H9 (cell line): ENCODE data around the gene GPATCH2. TPM values are rescaled to one million over a fixed set of nuclear protein-coding genes. Genes with fewer than 3 reads are reported as not detected.

Experiments
- DNase-seq: peaks from one replicate; pipeline ENCODE4 v3.0.0-alpha.2; 2017
- H2AFZ ChIP-seq: one replicate; pipeline ENCODE4 v1.6.1; 2013; ENCODE audit warnings: mild to moderate bottlenecking, low read length, control low read depth, moderate library complexity
- H2AK5ac ChIP-seq: 2 replicates; pipeline ENCODE4 v1.6.1; 2013; ENCODE audit warnings: low read length, control low read depth, mixed read lengths; ENCODE audit not compliant: insufficient read length
- H2BK120ac ChIP-seq: one replicate; pipeline ENCODE4 v1.6.1; 2013; ENCODE audit warnings: low read depth, mild to moderate bottlenecking, low read length, control low read depth, inconsistent platforms; ENCODE audit not compliant: poor library complexity, severe bottlenecking
- H2BK12ac ChIP-seq: 2 replicates; pipeline ENCODE4 v1.6.1; 2013; ENCODE audit warnings: low read length, control low read depth, mixed read lengths, low read depth; ENCODE audit not compliant: insufficient read length
- H2BK15ac ChIP-seq: 2 replicates; pipeline ENCODE4 v1.6.1; 2013; ENCODE audit warnings: low read depth, low read length, control low read depth
- H2BK20ac ChIP-seq: one replicate; pipeline ENCODE4 v1.6.1; 2013; ENCODE audit warnings: low read depth, mild to moderate bottlenecking, low read length, control low read depth, inconsistent platforms; ENCODE audit not compliant: poor library complexity, severe bottlenecking
- H2BK5ac ChIP-seq: 2 replicates; pipeline ENCODE4 v1.6.1; 2013; ENCODE audit warnings: low read length, control low read depth, mixed read lengths; ENCODE audit not compliant: insufficient read length
- H3K14ac ChIP-seq: 2 replicates; pipeline ENCODE4 v1.6.1; 2013; ENCODE audit warnings: low read length, control low read depth; ENCODE audit not compliant: insufficient read depth
- H3K18ac ChIP-seq: 2 replicates; pipeline ENCODE4 v1.6.1; 2013; ENCODE audit warnings: low read depth, mild to moderate bottlenecking, mixed read lengths, low read length, control low read depth; ENCODE audit not compliant: insufficient read length
- H3K23ac ChIP-seq: 2 replicates; pipeline ENCODE4 v1.6.1; 2013; ENCODE audit warnings: low read length, control low read depth, mixed read lengths, low read depth; ENCODE audit not compliant: insufficient read length
- H3K23me2 ChIP-seq: 2 replicates; pipeline ENCODE4 v1.6.1; 2013; ENCODE audit warnings: low read depth, mild to moderate bottlenecking, mixed read lengths, low read length, control low read depth; ENCODE audit not compliant: insufficient read length, poor library complexity, severe bottlenecking
- H3K27ac ChIP-seq: 2 replicates; pipeline ENCODE4 v1.5.1; 2013; ENCODE audit warnings: low read length, control low read depth, mixed read lengths, low read depth; ENCODE audit not compliant: insufficient read length
- H3K27me3 ChIP-seq: 2 replicates; pipeline ENCODE4 v1.6.1; 2013; ENCODE audit warnings: low read length, control low read depth, inconsistent platforms; ENCODE audit not compliant: insufficient read depth
- H3K4ac ChIP-seq: 2 replicates; pipeline ENCODE4 v1.6.1; 2013; ENCODE audit warnings: low read depth, mild to moderate bottlenecking, control low read depth, inconsistent platforms, low read length, moderate library complexity
- H3K4me1 ChIP-seq: 2 replicates; pipeline ENCODE4 v1.6.1; 2013; ENCODE audit warnings: low read length, control low read depth, inconsistent platforms; ENCODE audit not compliant: insufficient read depth
- H3K4me2 ChIP-seq: 2 replicates; pipeline ENCODE4 v1.6.1; 2013; ENCODE audit warnings: low read length, control low read depth, mixed read lengths; ENCODE audit not compliant: insufficient read length, insufficient read depth
- H3K56ac ChIP-seq: 2 replicates; pipeline ENCODE4 v1.6.1; 2013; ENCODE audit warnings: low read depth, mild to moderate bottlenecking, mixed read lengths, low read length, control low read depth; ENCODE audit not compliant: insufficient read length
- H3K79me1 ChIP-seq: 2 replicates; pipeline ENCODE4 v1.6.1; 2013; ENCODE audit warnings: low read depth, mild to moderate bottlenecking, moderate library complexity, low read length, control low read depth, inconsistent platforms; ENCODE audit not compliant: insufficient read depth, poor library complexity, severe bottlenecking
- H3K79me2 ChIP-seq: 2 replicates; pipeline ENCODE4 v1.6.1; 2013; ENCODE audit warnings: low read length, control low read depth, inconsistent platforms; ENCODE audit not compliant: insufficient read depth
- H3K9ac ChIP-seq: 2 replicates; pipeline ENCODE4 v1.6.1; 2013; ENCODE audit warnings: low read length, control low read depth, mixed read lengths; ENCODE audit not compliant: insufficient read length; ENCODE audit errors: extremely low read depth
- H3K9me3 ChIP-seq: one replicate; pipeline ENCODE4 v1.6.1; 2013; ENCODE audit warnings: low read depth, low read length, inconsistent platforms; ENCODE audit not compliant: control insufficient read depth
- H3T11ph ChIP-seq: one replicate; pipeline ENCODE4 v1.6.1; 2013; ENCODE audit warnings: mild to moderate bottlenecking, low read length, control low read depth, inconsistent platforms
- H4K20me1 ChIP-seq: one replicate; pipeline ENCODE4 v1.6.1; 2013; ENCODE audit not compliant: control insufficient read depth, insufficient read length, insufficient read depth
- H4K5ac ChIP-seq: 2 replicates; pipeline ENCODE4 v1.6.1; 2013; ENCODE audit warnings: low read depth, mild to moderate bottlenecking, mixed read lengths, low read length, control low read depth; ENCODE audit not compliant: insufficient read length
- H4K8ac ChIP-seq: replicated peaks from 2 replicates; pipeline ENCODE4 v1.6.1; 2013; ENCODE audit warnings: low read length, control low read depth, mixed read lengths, low read depth; ENCODE audit not compliant: insufficient read length
- H4K91ac ChIP-seq: 2 replicates; pipeline ENCODE4 v1.6.1; 2013; ENCODE audit warnings: low read depth, mild to moderate bottlenecking, moderate library complexity, mixed read lengths, low read length, control low read depth; ENCODE audit not compliant: insufficient read length
- H3K27ac Mint-ChIP-seq, 3 experiments: 2 replicates in 2 of 3; 3 replicates in 1 of 3; pipeline ENCODE4 v1.8.0; 2020 to 2021; ENCODE audit warnings: mixed read lengths in 3 of 3, mild to moderate bottlenecking in 1 of 3, moderate library complexity in 1 of 3
- H3K27me3 Mint-ChIP-seq: 2 replicates; pipeline ENCODE4 v1.8.0; 2021; ENCODE audit warnings: low read depth, mild to moderate bottlenecking, moderate library complexity, mixed read lengths
- H3K36me3 Mint-ChIP-seq, 3 experiments: 2 replicates in 2 of 3; 3 replicates in 1 of 3; pipeline ENCODE4 v1.8.0; 2020 to 2021; ENCODE audit warnings: low read depth in 3 of 3, mixed read lengths in 3 of 3; ENCODE audit not compliant: insufficient read depth in 1 of 3
- H3K4me1 Mint-ChIP-seq, 2 experiments: 2 replicates each; pipeline ENCODE4 v1.8.0; 2020; ENCODE audit warnings: mixed read lengths in 2 of 2
- H3K4me3 Mint-ChIP-seq, 2 experiments: 2 replicates in 1 of 2; 3 replicates in 1 of 2; pipeline ENCODE4 v1.8.0; 2020 to 2021; ENCODE audit warnings: mild to moderate bottlenecking in 2 of 2, mixed read lengths in 2 of 2, moderate library complexity in 1 of 2
- H3K9me3 Mint-ChIP-seq, 2 experiments: 2 replicates in 1 of 2; 3 replicates in 1 of 2; pipeline ENCODE4 v1.8.0; 2020; ENCODE audit warnings: mild to moderate bottlenecking in 2 of 2, mixed read lengths in 2 of 2, moderate library complexity in 1 of 2
- WGBS: extraction: QIAGEN DNeasy Blood & Tissue Kit; methylation state at CpG from one replicate; pipeline ENCODE4 v1.1.7; 2013; ENCODE audit warnings: missing lambda C conversion rate, low lambda C conversion rate, mixed read lengths; ENCODE audit not compliant: insufficient read length; ENCODE audit errors: extremely low coverage; 5-methylcytosine and 5-hydroxymethylcytosine counted together
- total RNA-seq: library from RNA; stranded (reverse); gene quantifications from 2 replicates; pipeline ENCODE4 v1.2.1, GENCODE V29; 2021
- TF ChIP-seq, protein P1 (sequence below): fragments of 200-600 bp; sonication (generic); conservative IDR thresholded peaks from 3 replicates; pipeline ENCODE4 v1.8.0; 2021; ENCODE audit warnings: antibody characterized with exemption, mild to moderate bottlenecking

Gene GPATCH2
- total RNA-seq, 1 experiment from 2014 or later = 14.3 TPM

- H3K4me2 ChIP-seq = no peak overlapping the region
- H3K4me1 Mint-ChIP-seq = peaks cover 30 to 33% of the 10 kb centered on the region in 2 experiments
- no peak overlapping the region for H3K4me3 Mint-ChIP-seq
- peaks cover 92% of the 10 kb centered on the region for H3K27me3 Mint-ChIP-seq
- no peak overlapping the region for H2BK20ac ChIP-seq
- H3K18ac ChIP-seq = no peak overlapping the region
- no peaks in the 10 kb centered on the region for H3K9me3 ChIP-seq
- no peak overlapping the region for H3T11ph ChIP-seq
- H3K79me2 ChIP-seq = no peaks in the 10 kb centered on the region
- peaks cover 13 to 21% (median 17%) of the 10 kb centered on the region in 3 experiments; a peak in 6 of 7 replicates for H3K36me3 Mint-ChIP-seq
- no peaks in the 10 kb centered on the region for H3K23me2 ChIP-seq
- no peak overlapping the region for H4K5ac ChIP-seq
- H3K27ac ChIP-seq = no peak overlapping the region
- no peak overlapping the region for H2BK120ac ChIP-seq
- H2BK5ac ChIP-seq = no peak overlapping the region
- H3K14ac ChIP-seq = no peak overlapping the region
- H2BK12ac ChIP-seq = no peak overlapping the region
- WGBS = no CpG with 5 or more reads among the region's 5 CpGs
- H4K20me1 ChIP-seq = no peaks in the 10 kb centered on the region
- DNase-seq = no peak
- peaks cover 7% of the 10 kb centered on the region; the same call in 1 of the 2 replicates for H3K4me1 ChIP-seq
- no peak overlapping the region for H2AFZ ChIP-seq
- no peak overlapping the region for H3K23ac ChIP-seq
- H2AK5ac ChIP-seq = no peak overlapping the region
- no peak overlapping the region for H3K27ac Mint-ChIP-seq
- H2BK15ac ChIP-seq = no peak overlapping the region
- H3K56ac ChIP-seq = no peak overlapping the region
- no peak overlapping the region for H4K91ac ChIP-seq
- H3K9ac ChIP-seq = no peak overlapping the region
- no peak overlapping the region for H4K8ac ChIP-seq
- H3K4ac ChIP-seq = no peak overlapping the region
- peaks cover 43 to 50% of the 10 kb centered on the region in 2 experiments for H3K9me3 Mint-ChIP-seq
- H3K79me1 ChIP-seq = no peaks in the 10 kb centered on the region
- peaks cover 8% of the 10 kb centered on the region; the same call in 1 of the 2 replicates for H3K27me3 ChIP-seq
- TF ChIP-seq, protein P1, sequence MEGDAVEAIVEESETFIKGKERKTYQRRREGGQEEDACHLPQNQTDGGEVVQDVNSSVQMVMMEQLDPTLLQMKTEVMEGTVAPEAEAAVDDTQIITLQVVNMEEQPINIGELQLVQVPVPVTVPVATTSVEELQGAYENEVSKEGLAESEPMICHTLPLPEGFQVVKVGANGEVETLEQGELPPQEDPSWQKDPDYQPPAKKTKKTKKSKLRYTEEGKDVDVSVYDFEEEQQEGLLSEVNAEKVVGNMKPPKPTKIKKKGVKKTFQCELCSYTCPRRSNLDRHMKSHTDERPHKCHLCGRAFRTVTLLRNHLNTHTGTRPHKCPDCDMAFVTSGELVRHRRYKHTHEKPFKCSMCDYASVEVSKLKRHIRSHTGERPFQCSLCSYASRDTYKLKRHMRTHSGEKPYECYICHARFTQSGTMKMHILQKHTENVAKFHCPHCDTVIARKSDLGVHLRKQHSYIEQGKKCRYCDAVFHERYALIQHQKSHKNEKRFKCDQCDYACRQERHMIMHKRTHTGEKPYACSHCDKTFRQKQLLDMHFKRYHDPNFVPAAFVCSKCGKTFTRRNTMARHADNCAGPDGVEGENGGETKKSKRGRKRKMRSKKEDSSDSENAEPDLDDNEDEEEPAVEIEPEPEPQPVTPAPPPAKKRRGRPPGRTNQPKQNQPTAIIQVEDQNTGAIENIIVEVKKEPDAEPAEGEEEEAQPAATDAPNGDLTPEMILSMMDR = no peak
These were observed 251.6 kb downstream of the GPATCH2 start for GRCh38 chr1:217379336-217379735.

Other genes starting within 250 kb of the GPATCH2 start
- gene SPATA17, start 254 bp upstream of the GPATCH2 start, total RNA-seq = 0.37 and 0.44 TPM in 2 replicates